HG03342 (cell line): ENCODE results near the gene KIAA0319L.
"Not testable (repeated sequence)": the region's sequence is repeated elsewhere in the genome, so short reads cannot be mapped to it uniquely, and the experiment has no call there.

Source experiments
- ATAC-seq: cut with Tn5 transposase; IDR thresholded peaks from one replicate; pipeline ENCODE4 v1.9.1; 2021; ENCODE audit warnings: mild to moderate bottlenecking, moderate library complexity; ENCODE audit not compliant: unreplicated experiment

Gene KIAA0319L

DNA sequence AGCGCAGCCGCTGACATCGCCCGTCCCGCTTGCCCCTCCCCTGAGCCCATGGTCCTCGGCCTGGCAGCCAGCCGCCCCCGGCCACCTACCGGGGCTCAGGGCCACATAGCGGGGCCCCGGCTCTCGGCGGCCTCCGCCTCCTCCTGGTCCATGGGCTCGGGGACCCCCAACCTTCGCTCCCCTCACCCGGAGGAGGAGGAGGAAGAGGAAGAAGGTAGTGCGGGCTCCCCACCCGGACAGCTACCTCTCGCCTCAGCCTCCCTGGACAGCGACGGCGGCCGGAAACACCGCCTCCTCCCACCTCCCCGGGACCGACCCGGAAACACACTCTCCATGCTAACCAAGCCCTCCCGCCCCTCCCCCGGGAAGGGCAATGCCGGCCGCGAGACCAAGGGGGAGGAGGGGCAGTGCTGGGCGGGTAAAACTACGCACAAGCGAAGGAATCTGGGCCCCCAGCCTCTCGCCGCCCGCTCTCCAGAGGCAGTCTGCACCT is at the start of gene KIAA0319L:
TSS of gene KIAA0319L (minus strand) at position 286 of the 493 bp plus-strand sequence. CDS start 2,912 bp downstream, outside the sequence.
- ATAC-seq, result peak; percentile 61

DNA sequence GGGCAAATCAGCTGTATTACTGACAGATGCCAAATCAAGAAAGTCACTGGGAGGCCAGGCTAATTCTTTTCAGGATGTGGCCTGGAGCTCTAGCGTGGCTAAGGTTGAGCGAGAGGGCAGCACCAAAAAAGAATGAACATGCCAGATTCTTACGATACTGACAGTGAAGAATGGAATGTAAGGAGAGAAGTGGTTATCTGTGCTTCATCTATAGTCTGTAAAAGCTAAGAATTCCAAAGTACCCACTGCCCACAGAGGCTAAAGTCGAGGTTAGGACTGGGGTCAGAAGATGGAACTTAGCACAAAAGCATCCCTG is 48.6 kb upstream of the KIAA0319L start:
- ATAC-seq, result no peak

- no peak for ATAC-seq
Observed at GRCh38 chr1:35605071-35605866, 48.1 kb upstream of the KIAA0319L start.

DNA sequence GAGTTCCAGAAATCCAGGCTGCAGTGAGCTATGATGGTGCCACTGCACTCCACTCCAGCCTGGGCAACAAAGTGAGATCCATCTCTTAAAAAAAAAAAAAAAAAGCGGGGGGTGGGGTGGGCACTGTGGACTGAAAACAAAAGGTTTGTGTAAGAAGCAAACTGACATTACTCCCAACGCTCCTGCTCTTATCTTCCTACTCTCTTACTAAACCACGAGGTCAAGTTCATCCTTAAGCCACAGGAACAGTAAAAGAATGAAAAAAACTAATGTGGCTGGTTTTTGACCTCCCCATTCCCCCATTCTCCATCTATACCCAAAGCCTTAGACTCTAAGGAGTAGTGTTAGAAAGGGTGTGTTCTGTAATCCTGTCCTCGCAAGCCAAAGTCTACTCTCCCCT is 46.7 kb upstream of the KIAA0319L start:
- no peak for ATAC-seq

DNA sequence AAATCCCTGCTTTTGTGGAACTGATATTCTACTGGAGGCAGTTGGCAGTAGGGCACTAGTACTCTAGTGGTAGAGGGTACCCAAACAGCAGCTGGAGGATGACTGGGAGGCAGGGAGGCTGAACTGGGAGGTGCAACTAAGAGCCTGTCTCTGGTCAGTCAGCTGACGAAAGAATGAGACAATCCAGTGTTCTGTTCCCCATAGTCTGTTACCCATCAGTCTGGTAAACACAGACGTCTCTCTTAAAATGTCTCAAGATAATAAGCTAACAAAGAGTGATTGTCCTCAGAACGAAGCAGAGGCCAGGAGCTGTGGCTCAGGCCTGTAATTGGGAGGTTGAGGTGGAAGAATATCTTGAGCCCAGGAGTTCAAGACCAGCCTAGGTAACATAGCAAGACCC is 46.3 kb upstream of the KIAA0319L start:
- no peak for ATAC-seq

- ATAC-seq, result no peak
Observed at GRCh38 chr1:35600593-35600992, 43.4 kb upstream of the KIAA0319L start.

GRCh38 chr1:35599411-35599810 is 42.2 kb upstream of the KIAA0319L start:
- no peak for ATAC-seq

DNA sequence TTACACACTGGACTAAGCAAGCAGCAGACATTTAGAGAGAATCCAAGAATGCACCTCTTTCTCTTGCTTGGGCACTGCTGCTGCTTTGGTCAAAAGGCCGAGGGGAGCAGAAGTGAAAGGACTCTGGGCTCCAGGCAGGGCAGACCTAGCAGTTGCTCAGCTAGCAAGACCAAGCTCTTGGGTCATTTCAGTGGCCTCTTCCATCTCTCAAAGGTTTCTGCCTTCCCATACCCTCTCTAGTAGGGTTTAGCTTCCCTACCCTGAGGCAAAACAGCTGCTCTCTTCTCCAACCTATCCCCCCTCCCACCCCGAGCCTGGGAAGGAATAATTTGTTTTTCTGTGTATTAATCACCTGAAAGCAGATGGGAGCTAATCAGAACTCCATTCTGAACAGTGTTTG is 41.7 kb upstream of the KIAA0319L start:
- no peak for ATAC-seq

- ATAC-seq, result no peak
Observed at GRCh38 chr1:35597870-35598269, 40.7 kb upstream of the KIAA0319L start.

GRCh38 chr1:35595684-35596083 is 38.5 kb upstream of the KIAA0319L start:
- ATAC-seq, result no peak

DNA sequence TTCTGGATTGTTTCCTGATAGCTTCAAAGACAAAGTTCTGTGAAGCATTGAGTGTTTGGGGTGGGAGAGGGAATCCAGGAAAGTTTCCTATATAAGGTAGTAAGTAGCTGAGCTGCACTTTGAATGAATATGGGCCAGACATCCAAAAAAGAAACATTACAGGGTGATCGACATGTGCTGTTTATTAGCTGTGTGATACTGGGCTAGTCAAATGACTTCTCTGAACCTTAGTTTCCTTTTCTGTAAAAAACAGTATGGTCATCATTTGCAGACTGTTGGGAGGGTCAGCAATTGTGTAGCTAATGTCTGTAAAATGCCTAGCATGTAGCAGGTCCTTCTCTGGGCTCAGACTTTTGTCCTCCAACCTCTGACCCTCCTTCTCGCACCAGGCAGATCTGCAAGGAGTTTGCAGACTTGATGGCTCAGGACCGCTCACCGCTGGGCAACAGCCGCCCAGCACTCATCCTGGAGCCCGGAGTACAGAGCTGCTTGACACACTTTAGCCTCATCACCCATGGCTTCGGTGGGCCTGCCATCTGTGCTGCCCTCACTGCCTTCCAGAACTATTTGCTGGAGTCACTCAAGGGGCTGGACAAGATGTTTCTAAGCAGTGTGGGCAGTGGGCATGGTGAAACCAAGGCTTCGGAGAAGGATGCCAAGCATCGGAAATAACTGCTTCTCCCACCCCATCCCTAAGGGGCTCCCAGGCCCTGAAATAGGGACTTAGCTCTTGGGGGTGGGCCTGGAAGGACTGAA is 37.0 kb upstream of the KIAA0319L start:
- no peak for ATAC-seq

GRCh38 chr1:35592991-35593769 is 36.0 kb upstream of the KIAA0319L start:
- ATAC-seq, result no peak

DNA sequence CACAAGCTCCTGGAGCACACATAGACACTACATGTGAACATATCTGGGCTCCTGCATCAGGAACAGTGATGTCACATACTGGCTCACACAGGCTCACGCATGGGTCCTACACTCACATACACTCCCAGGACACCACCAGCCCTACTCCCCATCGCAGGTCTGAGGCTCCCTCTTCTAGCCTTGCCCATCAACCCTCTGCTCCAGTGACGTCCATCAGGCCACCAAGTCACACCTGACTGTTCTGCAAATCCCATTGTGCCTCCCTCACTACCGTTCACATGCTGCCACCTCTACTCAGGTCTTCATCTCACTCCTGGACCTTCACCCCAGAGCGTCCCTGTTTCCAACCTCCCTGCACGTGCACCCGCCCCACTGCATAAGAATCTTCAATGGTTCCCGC is 34.0 kb upstream of the KIAA0319L start:
- ATAC-seq, result no peak

GRCh38 chr1:35590476-35591040 is 33.4 kb upstream of the KIAA0319L start:
- ATAC-seq, result no peak

- ATAC-seq, result no peak
Observed at GRCh38 chr1:35589516-35590427, 32.6 kb upstream of the KIAA0319L start.

DNA sequence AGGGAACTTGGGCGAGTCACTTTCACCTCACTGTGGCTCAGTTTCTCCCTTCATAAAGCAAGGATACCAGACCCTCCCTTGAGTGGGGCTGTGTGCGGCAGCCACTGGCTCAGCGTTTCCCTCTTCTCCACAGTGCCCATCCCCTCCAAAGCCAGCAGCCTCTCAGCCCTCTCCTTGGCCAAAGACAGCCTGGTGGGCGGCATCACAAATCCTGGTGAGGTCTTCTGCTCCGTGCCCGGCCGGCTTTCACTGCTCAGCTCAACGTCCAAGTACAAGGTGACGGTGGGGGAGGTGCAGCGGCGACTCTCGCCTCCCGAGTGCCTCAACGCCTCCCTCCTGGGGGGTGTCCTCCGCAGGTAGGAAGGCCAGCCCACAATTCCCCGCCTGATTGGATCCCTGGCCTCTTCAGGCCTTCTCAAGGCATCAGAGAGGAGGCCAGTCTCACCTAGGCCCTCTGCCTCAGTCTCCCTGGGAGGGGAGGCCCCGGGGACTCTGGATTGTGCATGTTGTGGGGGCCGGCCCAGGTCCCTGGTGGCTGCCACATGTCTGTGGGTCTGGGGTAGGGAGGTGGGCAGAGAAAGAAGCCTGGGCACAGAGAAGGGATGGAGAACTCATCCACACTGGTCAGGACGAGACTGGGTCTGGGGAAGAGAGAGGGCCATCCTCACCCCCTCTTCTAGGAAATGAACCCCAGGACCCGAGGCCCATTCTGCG is 31.2 kb upstream of the KIAA0319L start:
- ATAC-seq, result no peak

DNA sequence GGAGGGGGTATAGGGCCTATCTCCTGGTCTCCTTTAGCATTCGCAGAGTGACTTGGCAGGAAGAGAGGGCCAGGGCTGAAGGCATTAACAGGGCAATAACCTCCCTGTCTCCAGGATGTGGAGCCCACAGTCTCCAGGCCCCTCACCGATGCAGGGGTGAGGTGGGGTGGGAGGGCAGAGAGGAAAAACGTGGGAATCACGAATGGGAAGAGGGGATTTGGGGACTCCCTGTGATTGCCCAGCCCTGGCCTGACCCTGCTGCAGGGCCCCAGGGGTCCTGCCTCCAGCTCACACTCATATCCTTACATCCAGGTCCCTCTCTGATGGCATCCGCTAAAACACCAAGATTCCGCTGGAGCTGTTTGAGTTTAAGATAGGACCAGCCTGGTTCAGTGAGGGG is 30.5 kb upstream of the KIAA0319L start:
- ATAC-seq, result no peak

GRCh38 chr1:35586808-35587207 is 29.6 kb upstream of the KIAA0319L start:
- ATAC-seq, result no peak

GRCh38 chr1:35585805-35586204 is 28.6 kb upstream of the KIAA0319L start:
- ATAC-seq, result not testable (repeated sequence)
